A172 (cell line): Measurements from ENCODE around the gene OR9A4. TPM values are rescaled to one million over a fixed set of nuclear protein-coding genes. Genes with fewer than 3 reads are reported as not detected.

ENCODE experiments used
- DNase-seq: peaks from one replicate; pipeline ENCODE4 v3.0.0-alpha.2; 2015; ENCODE audit warnings: low spot score
- total RNA-seq: library from RNA; depleted of rRNA; stranded (reverse); fragments of >200 nt; shearing (Covaris generic); gene quantifications from 2 replicates; pipeline ENCODE4 v1.2.3, GENCODE V29; 2014; rRNA removed

Gene OR9A4
- total RNA-seq, 1 experiment from 2014 or later: not detected

DNA sequence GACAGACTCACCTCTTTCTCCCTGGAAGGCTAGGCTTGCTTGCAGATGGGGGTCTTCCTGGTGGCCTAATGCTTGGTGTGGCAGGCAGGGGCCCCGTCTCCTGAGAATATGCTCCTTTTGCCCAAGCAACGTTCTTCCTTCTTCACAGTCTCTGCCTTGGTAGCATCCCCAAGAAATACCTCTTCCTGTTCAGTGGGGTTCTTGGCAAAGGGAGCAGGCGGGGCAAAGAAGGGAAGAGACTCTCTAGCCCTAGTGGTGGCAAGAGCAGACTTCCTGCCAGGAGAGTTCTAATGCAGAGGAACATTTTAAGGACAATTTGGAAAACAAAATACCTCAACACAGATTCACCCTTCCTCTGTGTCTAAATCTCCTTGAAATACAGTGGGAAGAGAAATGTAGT lies 30.6 kb downstream of the OR9A4 start, which contains the start of gene CLEC5A:
TSS of gene CLEC5A (minus strand) at position 179 of the 400 bp plus-strand sequence. CDS start 682 bp downstream, outside the sequence.
- no peak for DNase-seq

DNA sequence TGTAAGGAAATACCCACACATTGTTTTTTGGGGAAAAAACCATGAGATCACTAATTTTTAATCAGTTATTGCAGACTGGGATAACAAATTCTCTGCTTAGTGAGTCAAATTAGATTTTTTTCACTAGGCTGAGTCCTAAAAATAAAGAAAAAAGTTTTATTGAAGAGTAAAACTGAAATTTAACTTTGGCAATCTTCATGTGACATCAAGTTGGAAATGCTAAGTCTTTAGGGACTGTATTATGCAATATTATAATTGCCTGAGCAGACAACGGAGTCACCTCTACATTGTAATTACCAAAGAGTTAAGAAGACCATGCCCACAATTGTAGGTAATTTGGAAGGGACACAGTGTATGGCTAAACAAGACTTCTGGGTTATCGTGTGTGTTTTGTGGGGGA lies 32.8 kb downstream of the OR9A4 start:
- DNase-seq: no peak

DNA sequence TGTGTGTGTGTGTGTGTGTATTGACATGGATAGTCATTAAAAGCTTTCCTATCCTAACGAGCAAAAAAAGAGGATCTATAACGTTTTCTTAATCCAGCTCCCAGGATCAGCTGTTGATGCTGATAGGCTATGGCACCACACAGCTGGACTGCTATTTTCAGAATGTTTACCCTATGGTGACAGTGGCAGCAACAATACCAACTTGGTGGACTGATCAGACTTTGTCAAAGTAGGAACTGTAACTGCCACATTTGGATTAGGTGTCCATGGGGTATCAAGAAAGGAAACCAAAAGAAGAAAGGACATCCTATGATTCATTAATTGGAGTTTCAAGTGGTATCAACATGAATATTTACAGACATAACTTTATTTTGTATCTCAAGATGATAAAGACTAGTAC lies 33.3 kb downstream of the OR9A4 start:
- no peak for DNase-seq

- no peak for DNase-seq
Observed at GRCh38 chr7:141949911-141950310, 33.7 kb downstream of the OR9A4 start.

DNA sequence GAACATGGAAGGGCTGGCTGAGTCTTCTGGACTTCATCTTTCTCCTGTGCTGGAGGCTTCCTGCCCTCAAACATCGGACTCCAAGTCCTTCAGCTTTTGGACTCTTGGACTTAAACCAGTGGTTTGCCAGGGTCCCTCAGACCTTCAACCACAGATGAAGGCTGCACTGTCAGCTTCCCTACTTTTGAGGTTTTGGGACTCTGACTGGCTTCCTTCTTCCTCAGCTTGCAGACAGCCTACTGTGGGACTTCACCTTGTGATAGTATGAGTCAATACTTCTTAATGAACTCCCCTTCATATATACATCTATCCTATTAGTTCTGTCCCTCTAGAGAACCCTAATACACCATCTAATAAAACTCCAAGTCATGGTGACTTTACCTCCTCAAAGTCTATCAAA lies 34.6 kb downstream of the OR9A4 start:
- no peak for DNase-seq

DNA sequence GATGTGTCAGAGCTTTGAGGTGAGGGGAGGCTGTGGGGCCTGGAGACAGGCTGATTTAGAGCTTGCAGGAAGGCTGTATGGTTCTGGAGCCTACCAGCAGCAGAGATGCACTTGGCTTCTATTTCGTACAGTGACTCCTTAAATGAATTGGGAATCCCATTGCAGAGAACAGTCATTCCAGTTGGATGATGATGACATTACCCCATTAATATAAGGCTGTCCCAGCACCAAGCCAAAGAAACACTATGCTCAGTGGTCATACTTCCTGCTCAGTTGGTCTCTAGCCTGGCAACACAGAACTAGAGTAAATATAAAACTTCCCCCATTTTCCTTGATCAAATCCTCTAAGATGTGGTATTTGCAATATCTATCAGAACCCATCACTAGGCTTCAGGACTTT lies 36.3 kb downstream of the OR9A4 start:
- DNase-seq: no peak

DNA sequence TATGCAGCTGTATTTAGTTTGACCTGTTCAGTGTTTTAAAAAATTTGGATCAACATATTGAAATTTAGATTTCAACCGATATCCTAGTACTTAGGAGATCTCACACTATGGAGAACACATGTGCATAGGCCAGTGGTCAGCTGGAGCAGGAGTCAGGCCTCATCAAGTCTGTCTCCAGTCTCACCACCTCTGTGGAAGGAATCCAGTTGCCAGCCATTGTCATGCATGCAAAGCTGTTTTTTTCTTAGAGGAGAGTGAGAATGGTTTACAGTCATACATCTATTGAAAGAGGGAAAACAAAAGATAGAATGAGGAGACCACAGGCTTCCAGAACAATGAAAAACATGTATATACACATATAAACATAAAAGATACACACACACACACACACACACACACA lies 38.1 kb downstream of the OR9A4 start:
- DNase-seq: no peak

- DNase-seq: no peak
Observed at GRCh38 chr7:141956084-141956483, 39.9 kb downstream of the OR9A4 start.

DNA sequence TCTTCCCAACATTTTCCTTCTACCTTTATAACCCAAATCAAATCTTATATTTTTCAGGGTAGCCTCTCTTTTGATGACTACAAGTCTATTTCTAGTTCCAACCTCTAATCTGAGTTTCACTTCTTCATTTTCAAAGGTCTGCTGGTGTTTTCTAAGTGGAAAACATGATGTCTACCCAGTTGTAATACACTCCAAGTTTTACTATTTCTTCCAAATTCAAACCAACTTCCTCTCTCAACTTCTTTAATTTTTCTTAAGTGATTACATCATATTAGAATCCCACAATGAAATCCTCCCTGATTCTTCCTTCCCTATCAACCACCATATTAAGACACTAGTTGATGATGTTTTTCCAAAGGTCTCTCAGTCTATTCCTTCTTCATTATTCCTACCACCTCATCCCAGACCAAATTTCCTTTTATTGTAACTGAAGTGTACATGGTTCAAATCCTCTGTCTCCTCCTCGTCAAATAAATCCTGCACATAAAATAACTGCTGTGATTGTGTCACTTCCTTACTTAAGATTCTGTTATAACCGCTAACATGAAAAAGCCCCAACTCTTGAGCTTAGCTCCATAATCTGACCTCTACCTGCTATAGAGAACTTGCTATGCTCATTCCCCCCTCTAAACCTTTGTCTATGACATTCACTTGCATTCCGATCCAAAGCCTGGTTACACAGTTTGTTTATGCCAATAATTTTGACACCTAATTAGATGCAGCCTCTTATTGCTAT lies 44.7 kb downstream of the OR9A4 start:
- DNase-seq: no peak

Other genes starting within 250 kb of the OR9A4 start
- gene DENND11, start 214.2 kb upstream of the OR9A4 start, total RNA-seq: 7.5 and 8.7 TPM in 2 replicates
- 0.05 TPM in 1 of 2 replicates, not detected in the other for gene WEE2, start 208.0 kb upstream of the OR9A4 start, total RNA-seq
- gene SSBP1, start 178.0 kb upstream of the OR9A4 start, total RNA-seq: 380 and 429 TPM in 2 replicates
- not detected in 2 replicates for gene TAS2R3, start 152.3 kb upstream of the OR9A4 start, total RNA-seq
- 0.07 and 0.88 TPM in 2 replicates for gene TAS2R4, start 139.7 kb upstream of the OR9A4 start, total RNA-seq
- 0.10 TPM in 1 of 2 replicates, not detected in the other for gene TAS2R5, start 126.2 kb upstream of the OR9A4 start, total RNA-seq
- gene PRSS37, start 74.9 kb upstream of the OR9A4 start, total RNA-seq: not detected in 2 replicates
- gene CLEC5A, start 30.6 kb downstream of the OR9A4 start, total RNA-seq: not detected in 2 replicates
- gene TAS2R38, start 57.4 kb downstream of the OR9A4 start, total RNA-seq: 0.29 TPM in 1 of 2 replicates, not detected in the other
- not detected in 2 replicates for gene MGAM, start 79.5 kb downstream of the OR9A4 start, total RNA-seq
- not detected in 2 replicates for gene MGAM2, start 195.3 kb downstream of the OR9A4 start, total RNA-seq